NCI-H1694 (cell line): ENCODE data around the gene HSD17B4.
A peak's percentile ranks its signal among the peaks of the same experiment; 100 is the strongest.
"Not testable (repeated sequence)": the region's sequence is repeated elsewhere in the genome, so short reads cannot be mapped to it uniquely, and the experiment has no call there.

Source experiments
- DNase-seq: peaks from one replicate; lab custom pipeline; 2025; lab: John Stamatoyannopoulos, UW

HSD17B4 gene

GRCh38 chr5:119480629-119481028 lies 28.3 kb downstream of the HSD17B4 start:
- not testable (repeated sequence) for DNase-seq

GRCh38 chr5:119483155-119483554 lies 30.9 kb downstream of the HSD17B4 start:
- DNase-seq = no peak

- no peak for DNase-seq
Measured at GRCh38 chr5:119484884-119485283, 32.6 kb downstream of the HSD17B4 start.

GRCh38 chr5:119501671-119502179 lies 49.4 kb downstream of the HSD17B4 start:
- no peak for DNase-seq

GRCh38 chr5:119503939-119504338 lies 51.6 kb downstream of the HSD17B4 start:
- DNase-seq = not testable (repeated sequence)

GRCh38 chr5:119512277-119512676 lies 60.0 kb downstream of the HSD17B4 start:
- DNase-seq = no peak

- DNase-seq = no peak
Measured at GRCh38 chr5:119515192-119515591, 62.9 kb downstream of the HSD17B4 start.

- not testable (repeated sequence) for DNase-seq
Measured at GRCh38 chr5:119517115-119517514, 64.8 kb downstream of the HSD17B4 start.

- DNase-seq = no peak
Measured at GRCh38 chr5:119521232-119521631, 68.9 kb downstream of the HSD17B4 start.

- no peak for DNase-seq
Measured at GRCh38 chr5:119522841-119523240, 70.5 kb downstream of the HSD17B4 start.

GRCh38 chr5:119524485-119524884 lies 72.2 kb downstream of the HSD17B4 start:
- no peak for DNase-seq

GRCh38 chr5:119527351-119527750 lies 75.1 kb downstream of the HSD17B4 start:
- no peak for DNase-seq

GRCh38 chr5:119529811-119530210 lies 77.5 kb downstream of the HSD17B4 start:
- DNase-seq = no peak

GRCh38 chr5:119532637-119533036 lies 80.3 kb downstream of the HSD17B4 start:
- no peak for DNase-seq

GRCh38 chr5:119537704-119538103 lies 85.4 kb downstream of the HSD17B4 start:
- no peak for DNase-seq

GRCh38 chr5:119541716-119542115 lies 89.4 kb downstream of the HSD17B4 start:
- DNase-seq = no peak

GRCh38 chr5:119551819-119552218 lies 99.5 kb downstream of the HSD17B4 start:
- DNase-seq = no peak

- DNase-seq = no peak
Measured at GRCh38 chr5:119554597-119554996, 102.3 kb downstream of the HSD17B4 start.

- no peak for DNase-seq
Measured at GRCh38 chr5:119570910-119571309, 118.6 kb downstream of the HSD17B4 start.

- peak; percentile 26 for DNase-seq
Measured at GRCh38 chr5:119578937-119579336, 126.6 kb downstream of the HSD17B4 start.

GRCh38 chr5:119582987-119583386 lies 130.7 kb downstream of the HSD17B4 start:
- DNase-seq = no peak

GRCh38 chr5:119583684-119584083 lies 131.4 kb downstream of the HSD17B4 start:
- no peak for DNase-seq
